GM12875 (cell line): ENCODE data around the gene ADISSP.

Source experiments
- H3K4me3 ChIP-seq: one replicate; pipeline ENCODE4 v1.5.1; 2011; ENCODE audit warnings: low read depth, low read length, control low read depth
- CTCF ChIP-seq: IDR thresholded peaks from 2 replicates; pipeline ENCODE4 v1.5.1; 2011; ENCODE audit warnings: low read depth, mild to moderate bottlenecking, control low read depth, inconsistent platforms, low read length, moderate library complexity, borderline replicate concordance; ENCODE audit not compliant: insufficient read depth

The ADISSP gene

GRCh38 chr20:3743251-3743650 lies 24.3 kb downstream of the ADISSP start:
- no peak for TF ChIP-seq CTCF
- H3K4me3 ChIP-seq = no peak overlapping the region

GRCh38 chr20:3741836-3742458 lies 25.6 kb downstream of the ADISSP start:
- TF ChIP-seq CTCF = no peak
- no peak overlapping the region for H3K4me3 ChIP-seq

GRCh38 chr20:3740615-3741301 lies 26.8 kb downstream of the ADISSP start:
- TF ChIP-seq CTCF = no peak
- H3K4me3 ChIP-seq = no peak overlapping the region

- TF ChIP-seq CTCF = no peak
- no peak overlapping the region for H3K4me3 ChIP-seq
Measured at GRCh38 chr20:3739926-3740451, 27.6 kb downstream of the ADISSP start.

GRCh38 chr20:3739054-3739925 lies 28.3 kb downstream of the ADISSP start:
- no peak overlapping the region for H3K4me3 ChIP-seq
- TF ChIP-seq CTCF = no peak

- TF ChIP-seq CTCF = no peak
- H3K4me3 ChIP-seq = no peak overlapping the region
Measured at GRCh38 chr20:3738111-3739053, 29.2 kb downstream of the ADISSP start.
